Measurements from ENCODE around the gene PIK3R1.

Gene PIK3R1

DNA sequence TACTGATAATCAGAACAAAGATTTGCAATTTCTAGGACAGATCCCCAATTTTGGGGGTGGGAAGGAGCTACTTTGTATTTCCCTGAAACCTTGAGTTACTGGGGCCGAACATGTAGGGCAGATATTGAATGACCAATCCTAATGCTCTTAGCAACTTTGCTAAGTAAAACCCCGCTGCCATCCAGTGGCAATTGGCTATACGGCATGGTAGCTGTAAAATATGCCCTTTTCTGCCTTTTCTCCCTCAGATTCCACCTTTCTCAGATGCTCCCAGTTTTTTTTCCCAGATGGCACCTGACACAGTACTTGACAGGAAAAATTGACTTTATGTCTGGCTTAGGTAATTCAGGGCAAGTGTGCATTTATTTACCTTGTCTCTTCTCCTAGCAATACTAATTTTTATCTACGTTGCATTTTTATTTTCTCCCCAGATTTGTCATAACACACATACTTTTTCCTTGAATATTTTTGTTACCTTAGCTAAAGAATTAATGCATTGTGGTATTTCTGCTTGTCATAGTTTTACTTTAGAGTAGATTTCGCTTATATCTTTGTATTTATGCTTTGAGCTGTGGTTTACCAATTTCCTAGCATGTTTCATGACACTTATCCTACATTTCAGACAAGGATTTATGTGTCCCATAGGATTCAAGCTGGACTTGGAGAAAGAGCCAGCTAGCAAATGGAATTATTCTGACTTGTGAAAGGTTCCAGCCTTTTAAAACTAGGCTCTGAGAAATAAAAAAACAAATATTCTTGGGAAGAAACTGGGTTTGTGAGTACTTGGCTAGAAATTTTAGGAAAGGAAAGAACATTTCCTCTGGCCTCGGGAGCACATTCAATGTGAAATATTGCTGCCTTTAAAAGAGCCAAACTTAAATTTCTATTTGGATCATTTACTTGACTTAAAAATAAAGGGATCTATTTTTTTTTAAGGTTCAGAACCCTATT, 37.4 kb downstream of the PIK3R1 start:
- no peak for DNase-seq (ENCODE audit: low read depth)

DNA sequence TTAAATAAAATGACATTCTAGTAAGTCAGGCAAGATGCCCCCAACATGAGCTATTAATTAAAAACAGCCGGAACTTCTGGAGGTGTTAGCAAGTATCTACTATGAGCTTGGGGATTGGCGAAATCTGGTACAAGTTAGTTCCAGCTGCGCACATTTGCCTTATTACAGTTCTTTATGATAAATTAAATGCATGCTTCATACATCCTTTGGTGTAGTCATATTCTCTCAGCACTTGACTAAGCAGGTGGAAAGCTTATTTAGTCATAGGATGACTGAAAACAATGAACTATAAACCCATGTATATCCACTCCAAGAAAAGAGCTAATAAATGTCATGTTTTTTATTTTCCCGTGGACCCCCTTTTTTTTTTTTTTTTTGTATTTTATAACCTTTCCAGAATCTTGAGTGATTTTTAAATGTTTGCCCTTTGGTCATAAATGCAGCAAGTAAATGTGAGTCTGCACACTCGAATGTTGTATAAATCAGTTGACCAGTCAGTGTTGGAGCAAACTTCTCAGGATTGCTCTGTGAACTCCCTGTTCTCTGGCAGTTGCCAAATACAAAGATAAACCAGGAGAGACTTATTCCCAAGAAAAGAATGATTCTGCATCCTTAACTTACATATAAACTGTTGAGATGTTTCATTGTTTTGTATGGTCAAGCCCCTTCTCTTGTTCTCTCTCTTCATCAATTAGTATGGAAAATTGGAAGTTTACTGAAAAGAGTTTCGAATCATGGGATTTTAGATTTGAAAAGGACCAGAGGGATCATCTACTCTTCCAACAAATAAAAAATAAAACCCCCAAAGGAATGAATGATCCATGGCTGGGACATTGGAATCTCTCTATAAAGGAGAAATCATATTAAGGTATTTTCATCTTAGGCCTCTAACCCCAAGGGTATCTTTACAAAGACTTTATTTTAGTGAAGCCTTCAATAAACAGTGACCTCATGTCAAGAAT, 38.3 kb downstream of the PIK3R1 start:
- DNase-seq (ENCODE audit: low read depth): no peak

DNA sequence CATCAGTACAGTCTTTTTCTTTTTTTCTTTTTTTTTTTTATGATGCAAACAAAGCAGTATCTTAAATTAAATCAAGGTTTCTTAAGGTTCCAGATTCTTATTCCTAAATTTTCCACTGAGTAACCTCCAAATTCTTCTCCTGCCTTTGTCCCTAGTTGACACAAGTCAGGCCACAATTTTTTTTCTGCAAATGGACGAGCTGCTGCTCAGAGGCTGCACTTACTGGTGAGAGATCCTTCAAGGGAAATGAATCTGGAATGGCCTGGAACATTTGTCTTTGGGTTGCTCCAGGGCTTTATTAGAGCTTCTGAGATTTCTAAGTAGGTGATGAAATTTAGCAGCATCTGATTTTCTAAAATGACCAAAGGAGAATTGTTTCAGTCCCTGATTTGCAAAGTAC, 39.3 kb downstream of the PIK3R1 start:
- no peak for DNase-seq (ENCODE audit: low read depth)

DNA sequence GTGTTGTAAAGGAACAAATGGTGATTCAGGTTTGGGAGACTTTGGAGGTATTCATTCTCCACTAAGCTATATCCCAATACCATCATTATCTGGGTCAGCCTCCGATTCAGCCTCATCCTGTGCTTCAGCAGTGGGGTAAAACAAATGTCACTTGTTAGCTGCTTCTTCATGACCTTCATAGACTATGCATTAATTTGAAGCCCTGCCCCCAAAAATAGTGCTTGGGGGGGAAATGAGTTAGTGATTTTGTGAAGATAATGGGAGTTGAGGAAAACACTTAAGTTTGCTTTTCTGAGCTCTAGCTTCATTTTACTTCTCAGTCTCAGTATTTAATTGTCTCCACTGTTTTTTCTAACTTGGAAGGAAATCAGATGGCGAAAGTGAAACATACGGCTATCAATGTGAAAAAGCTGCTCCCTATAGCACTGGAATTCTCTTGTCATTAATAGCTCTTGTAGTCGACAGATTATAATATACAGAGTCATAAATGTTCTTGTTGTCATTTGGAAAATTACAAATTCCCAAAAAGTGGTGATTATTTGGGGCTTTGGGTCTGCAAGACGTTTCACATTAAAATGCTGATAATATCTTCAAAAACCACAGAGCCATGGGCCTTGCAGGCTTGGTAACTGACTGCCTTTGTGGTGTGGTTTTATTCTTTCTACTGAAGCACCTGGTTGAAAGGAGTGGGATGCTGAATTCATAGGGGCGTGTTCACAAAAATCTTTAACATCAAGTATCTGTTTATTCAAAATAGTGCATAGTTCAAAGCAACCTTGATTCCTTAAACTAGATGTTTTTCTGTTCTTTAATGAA, 40.0 kb downstream of the PIK3R1 start:
- no peak for DNase-seq (ENCODE audit: low read depth)

DNA sequence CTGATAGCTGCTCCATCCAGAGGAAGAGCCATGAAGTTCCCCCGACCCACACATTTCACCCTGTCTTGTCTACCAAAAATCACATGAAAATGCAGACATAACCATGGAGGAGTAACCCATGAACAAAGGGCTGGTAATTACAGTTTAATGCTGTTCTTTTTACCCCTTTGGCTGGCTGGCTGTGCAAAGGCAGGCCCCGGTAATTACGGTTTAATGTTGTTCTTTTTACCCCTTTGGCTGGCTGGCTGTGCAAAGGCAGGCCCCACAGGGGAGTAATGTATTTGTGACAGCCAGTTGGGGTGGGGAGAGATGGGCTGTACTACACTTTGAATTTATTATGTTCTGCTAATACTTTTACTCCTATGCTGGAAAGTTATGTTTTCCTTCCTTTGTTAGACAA, 41.7 kb downstream of the PIK3R1 start:
- DNase-seq (ENCODE audit: low read depth): no peak

DNA sequence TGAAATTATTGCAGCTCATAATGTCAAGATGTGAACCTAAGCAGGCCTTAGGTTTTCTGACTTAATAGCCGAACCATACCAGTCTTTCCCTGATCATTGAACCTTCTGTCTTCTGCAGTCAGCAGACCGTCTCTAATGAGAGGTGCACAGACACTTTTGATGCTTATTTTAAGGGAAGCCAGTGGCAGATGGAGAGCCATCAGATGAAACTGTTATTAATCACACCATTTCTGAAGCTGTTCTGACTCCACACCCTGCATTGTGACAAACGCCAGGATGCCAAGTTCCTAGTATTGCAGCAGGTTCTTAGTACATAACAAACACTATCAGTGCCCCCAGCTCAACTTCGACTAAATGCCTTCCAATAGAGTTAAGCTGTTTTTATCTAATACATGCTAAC, 43.0 kb downstream of the PIK3R1 start:
- DNase-seq (ENCODE audit: low read depth): no peak

DNA sequence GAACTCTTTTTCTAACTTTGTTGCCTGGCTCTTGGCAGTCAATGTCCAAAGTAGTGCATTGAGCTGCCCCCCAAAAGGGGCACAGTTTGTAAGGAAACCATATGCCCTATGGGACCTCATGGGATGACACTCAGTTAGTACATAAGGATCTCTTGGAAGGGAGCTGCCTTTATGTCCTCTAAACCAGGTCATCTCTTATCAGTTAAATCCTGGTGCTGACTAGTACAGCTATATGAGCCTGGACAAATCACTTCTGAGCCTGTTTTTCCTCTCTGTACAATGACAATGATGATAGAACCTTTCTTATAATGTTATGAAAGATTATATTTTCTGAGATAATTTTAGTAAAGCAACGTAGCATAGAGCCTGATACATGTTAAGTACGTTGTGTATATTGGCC, 44.1 kb downstream of the PIK3R1 start:
- no peak for DNase-seq (ENCODE audit: low read depth)

DNA sequence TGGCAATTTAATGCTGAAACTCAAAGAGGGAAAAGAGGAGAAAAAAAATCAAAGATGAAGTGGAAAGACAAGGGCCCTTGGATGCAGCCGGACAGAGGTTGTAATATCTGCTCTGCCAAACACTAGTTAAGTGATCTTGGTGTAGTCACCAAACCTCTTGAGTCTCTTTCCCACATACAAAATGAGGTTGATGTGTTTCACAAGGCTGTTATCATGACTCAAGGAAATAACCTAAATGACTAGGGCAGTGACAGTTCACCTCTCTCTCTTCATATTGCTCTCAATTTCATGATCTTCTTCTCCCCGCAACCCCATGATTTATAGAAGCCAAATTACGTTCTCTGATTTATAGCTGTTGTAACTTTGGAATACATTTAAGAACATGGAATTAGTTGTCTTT, 44.9 kb downstream of the PIK3R1 start:
- DNase-seq (ENCODE audit: low read depth): no peak

DNA sequence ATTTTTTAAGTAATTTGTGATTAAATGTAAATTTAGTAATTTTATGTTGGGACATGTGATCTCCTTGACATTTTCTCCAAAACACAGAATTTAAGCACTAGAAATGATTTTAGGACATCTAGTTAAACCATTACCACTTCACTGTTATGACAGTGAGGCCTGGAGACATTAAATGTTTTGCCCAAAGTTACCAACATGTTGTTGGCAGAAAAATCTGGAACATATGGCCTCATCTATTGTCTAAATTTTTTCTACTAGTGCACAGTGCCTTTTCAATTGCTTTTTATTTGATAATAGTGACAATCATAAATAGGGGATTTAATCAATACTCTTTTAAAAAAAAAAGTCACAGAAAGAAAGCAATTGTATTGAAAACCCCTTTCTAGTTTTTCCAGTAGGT, 45.6 kb downstream of the PIK3R1 start:
- no peak for DNase-seq (ENCODE audit: low read depth)

DNA sequence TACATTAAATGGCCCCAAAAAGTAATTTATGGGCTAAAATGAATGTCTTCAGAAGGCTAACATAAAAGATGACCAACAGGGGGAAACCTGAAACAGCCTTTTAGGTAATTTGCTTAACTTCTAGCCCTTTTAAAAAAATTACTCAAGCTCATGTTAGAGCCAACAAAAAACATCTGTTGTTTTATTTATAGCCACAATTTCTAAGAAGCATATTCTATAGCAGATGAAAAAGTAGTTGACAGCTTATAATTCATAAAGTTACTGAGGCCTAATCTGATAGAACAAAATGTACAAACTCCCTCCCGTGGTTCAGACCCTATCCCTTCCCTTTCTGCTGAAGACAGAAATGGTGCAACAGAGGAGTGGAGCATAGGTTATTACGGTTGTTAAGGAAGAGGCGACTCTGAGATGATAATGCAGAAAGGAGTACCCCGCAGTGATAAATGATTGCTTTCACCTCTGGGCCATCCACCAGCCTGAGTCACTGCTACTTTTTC, 46.1 kb downstream of the PIK3R1 start:
- no peak for DNase-seq (ENCODE audit: low read depth)

DNA sequence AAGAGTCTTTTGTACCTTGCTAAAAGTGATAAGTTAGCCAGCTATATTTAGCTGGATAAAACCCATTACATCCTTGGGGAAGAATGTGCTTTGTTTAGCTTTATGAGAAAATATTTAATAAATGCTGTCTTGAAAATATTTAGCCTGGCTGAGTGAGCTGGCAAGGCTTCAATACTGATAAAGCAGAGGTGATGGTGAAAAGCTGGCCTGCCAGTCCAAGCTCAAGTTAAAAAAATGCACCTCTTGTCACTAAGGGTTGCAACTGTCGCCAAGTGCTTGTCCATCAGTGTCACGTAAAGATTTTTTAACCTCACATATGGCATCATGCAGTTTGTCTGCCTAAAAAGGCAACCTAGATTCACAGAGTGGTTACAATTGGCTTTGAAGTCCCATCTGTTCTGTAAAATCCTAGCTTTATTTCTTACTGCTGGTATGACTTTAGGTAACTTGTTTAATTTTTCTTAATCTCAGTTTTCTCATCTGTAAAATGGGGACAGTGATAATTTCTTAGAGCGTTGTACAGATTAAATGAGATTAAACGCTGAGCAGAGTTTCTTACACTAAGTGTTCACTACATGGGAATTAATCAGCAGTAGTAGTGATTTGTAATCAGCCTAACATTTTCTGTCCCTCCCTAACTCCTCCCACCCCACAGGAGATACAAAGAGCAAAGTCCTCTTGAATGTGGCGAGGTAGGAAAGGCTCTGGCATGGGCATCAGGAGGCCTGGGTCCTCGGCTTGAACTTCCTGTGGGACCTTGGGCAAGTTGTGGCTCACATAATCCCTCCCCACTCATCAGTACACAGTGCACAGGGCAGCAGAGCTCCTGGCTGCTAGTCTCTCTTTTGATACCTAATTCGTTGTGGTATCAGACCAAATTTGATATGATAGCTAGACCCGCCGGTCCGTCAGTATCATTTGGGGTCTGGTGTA, 48.7 kb downstream of the PIK3R1 start:
- no peak for DNase-seq (ENCODE audit: low read depth)

DNA sequence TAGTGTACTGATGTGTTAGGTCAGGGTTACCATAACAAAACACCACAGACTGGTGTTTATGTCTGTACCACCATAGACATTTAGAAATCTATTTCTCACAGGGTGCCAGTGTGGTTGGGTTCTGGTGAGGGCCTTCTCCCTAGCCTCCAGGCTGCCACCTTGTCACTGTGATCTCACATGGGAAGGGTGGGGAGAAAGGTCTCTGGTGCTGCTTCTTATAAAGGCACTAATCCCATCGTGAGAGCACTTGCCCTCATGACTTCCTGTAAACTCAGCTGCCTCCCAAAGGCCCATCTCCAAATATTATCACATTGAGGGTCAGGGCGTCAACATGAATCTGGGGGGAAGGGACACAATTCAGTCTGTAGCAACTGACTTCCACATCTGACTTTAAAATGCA, 49.8 kb downstream of the PIK3R1 start:
- no peak for DNase-seq (ENCODE audit: low read depth)

DNA sequence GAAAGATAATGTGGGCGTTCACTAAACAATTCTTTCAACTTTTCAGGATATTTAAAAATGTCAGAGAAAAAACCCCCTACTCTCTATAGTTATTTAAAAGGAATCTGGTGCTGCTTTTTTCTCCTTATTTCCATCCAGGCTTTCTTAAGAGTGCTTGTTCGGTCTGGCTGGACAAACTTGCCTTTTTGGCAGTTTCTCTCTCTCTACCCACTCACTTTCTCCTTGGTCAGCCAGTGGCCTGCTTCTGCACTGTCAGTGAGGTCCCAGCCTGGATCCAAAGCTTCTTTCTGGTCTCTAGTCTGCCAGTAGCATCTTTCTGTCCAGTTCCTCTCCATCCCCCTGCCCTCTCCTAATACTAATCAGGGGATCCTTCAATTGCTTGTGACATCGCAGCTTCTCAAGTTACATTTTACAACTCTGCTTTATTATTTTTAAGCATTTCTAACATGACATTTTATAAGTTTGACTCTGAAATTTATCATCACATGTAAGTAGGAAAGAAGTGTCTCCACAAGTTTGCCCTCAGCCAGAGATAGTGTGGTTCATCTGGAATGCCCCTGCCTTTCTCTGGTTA, 50.4 kb downstream of the PIK3R1 start:
- DNase-seq (ENCODE audit: low read depth): no peak

DNA sequence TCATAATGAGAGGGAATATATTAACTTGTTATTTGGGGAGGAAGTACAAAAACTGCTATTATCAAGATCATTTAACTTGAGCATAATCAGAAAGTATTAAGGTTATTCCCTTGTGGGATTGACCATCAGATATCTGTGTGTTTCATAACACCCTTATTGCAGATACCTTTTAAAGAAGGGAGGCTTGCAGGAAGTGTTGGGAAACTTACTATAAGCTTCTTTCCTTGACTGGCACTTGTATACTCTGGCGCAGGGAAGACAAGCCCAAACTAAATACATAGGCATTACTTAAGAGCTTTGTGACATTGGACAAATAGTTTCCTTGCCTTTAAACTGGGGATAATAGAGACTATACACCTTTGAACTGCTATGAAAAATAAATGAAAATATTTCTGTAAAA, 50.9 kb downstream of the PIK3R1 start:
- no peak for DNase-seq (ENCODE audit: low read depth)

DNA sequence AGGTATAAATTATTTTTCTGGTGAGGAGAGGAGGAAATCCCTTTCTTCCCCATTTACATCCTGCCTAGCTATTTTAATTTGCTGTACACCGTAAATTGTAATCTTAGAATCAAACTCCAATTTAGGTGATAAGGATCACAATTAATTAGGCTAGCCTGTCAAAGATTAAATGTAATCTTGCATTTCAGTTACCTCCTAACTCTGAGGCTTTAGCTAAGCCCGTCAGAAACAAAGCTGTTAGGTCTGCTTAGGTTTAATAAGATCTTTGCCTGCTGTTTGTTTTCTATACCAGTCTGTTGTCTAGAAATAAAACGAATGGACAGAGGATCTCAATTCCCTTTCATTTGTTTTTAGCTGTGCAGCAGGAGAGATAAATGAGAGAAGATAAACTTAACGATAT, 51.5 kb downstream of the PIK3R1 start:
- DNase-seq (ENCODE audit: low read depth): no peak

DNA sequence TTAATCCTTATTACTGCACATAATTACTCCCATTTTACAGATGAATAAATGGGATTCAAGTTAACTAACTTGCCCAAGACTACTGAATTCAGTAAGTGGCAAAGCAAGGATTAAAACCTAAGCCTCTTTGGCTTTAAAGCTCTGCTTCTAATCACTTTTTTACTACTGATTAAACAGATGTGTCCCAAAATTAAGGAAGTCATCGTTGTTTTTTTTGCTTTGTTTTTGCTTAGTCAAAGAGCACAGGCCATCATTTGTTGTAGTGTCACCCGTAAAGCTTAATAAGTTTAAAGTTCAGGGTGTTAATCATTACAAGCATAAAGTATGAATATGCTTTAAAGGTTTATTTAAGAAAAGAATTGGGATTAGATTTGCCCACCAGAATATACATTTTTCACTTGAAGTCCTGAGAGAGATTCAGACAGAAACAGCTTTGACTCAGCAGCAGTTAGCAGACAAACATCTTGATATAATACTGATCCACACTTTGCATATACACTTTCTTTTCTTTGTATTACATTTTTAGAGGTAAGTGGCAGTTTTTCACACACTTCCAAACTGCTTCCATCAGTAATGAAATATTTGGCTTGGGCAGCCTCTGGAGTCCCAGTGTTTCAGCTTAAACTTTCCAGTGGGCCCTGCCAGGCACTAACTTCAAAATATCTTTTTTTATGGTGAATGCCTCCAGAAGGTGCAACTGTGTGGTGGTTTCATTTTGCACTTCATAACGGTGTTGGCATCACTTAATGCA, 52.7 kb downstream of the PIK3R1 start:
- DNase-seq (ENCODE audit: low read depth): no peak

DNA sequence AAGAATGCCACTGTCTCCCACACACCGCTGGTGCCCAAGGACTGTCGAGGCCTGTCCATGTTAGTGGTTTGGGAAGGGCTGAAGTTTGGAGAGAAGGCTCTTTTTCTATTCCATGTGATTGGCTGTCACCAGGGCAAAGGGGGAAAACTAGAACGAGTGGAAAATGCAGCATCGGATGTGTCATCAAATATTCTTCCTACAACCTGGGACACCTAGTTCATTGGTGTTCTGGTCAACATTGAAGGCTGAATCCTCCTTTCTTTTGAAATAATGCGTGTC, 53.2 kb downstream of the PIK3R1 start:
- DNase-seq (ENCODE audit: low read depth): no peak

DNA sequence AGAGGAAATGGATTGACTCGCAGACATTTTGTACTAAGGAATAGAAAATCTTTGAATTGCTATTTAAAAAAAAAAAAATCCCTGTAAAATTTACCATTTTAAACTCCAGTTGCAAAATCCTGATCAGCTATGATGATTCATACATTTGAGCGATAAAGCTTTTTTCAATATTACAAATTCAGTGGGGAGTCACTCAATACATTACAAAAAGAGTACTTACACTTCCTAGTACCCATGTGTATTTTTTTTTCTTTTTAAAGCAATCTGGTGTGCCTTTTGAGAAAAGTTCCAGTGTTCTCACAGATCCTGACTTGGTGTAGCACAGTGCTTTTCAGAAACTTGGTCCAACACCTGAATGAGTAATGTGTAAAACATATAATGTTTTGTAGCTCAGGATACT, 54.3 kb downstream of the PIK3R1 start:
- DNase-seq (ENCODE audit: low read depth): no peak

DNA sequence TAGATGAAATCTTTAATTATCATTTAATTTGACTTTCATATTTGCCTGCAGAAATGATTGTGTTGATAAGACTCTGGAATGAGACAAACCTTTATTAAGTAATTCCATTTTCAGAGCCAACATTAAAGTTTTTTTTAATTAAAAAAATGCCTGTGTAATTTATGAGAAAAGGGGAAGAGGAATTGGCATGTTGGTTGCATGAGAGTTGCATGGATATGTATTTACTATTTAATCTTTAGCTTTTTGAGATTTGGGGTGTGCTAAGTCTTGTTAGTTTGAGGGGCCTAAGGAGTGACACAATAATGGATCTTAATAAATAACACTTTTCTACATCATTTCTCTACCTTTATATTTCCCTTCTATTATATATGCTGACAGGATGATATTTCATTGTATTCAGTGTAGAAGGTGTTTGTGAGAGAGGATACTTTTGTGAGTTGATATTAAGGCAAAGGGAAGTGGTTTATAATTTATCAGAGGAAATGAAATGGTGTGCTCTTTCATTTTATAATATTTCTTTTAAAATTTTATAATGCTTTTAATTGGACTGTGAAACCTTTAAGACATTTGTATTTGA, 54.9 kb downstream of the PIK3R1 start:
- DNase-seq (ENCODE audit: low read depth): no peak

DNA sequence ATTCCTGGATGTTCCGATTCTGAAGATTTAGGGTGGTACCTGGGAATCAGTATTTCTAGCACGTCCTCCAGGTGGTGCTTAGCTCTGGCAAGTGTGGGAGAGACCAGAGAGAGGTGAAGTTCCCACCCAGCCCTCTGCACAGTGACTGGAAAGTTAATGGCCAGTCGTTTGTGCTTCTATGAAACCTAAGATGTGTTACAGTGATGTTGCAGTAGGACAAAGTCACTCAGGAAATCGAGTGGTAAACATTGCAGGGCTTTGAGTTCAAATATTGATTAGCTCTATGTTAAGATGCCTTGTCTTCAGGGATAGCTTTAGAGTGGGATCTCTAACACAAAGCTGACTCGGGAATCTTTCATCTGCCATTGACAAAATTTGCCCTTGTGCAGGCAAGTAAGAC, 55.6 kb downstream of the PIK3R1 start:
- no peak for DNase-seq (ENCODE audit: low read depth)

All from HS-27A (cell line).